WTC11 (cell line): ENCODE measurements around the gene TVP23A. TPM values are rescaled to one million over a fixed set of nuclear protein-coding genes. Genes with fewer than 3 reads are reported as not detected.

Experiments
- ATAC-seq: fragments of 200-7000 bp; cut with Tn5 transposase; 2 replicates; pipeline ENCODE4 v1.10.0; 2021; ENCODE audit warnings: mild to moderate bottlenecking, moderate library complexity
- CTCF ChIA-PET: fragments of 300-600 bp; sonication (Branson Sonifier 250); formaldehyde crosslinking; loops from one replicate; lab custom pipeline; 2021; ENCODE audit warnings: antibody characterized with exemption; lab: Charles Lee
- POLR2A ChIA-PET: fragments of 350-600 bp; sonication (Branson Sonifier 250); formaldehyde crosslinking; loops from one replicate; lab custom pipeline; 2021; ENCODE audit warnings: antibody characterized with exemption; lab: Charles Lee
- DNase-seq: peaks from one replicate; pipeline ENCODE4 v3.0.0; 2021; ENCODE audit warnings: low spot score
- H3K27ac Mint-ChIP-seq: 2 replicates; pipeline ENCODE4 v1.8.0; 2021; ENCODE audit warnings: mixed read lengths
- H3K27me3 Mint-ChIP-seq: 2 replicates; pipeline ENCODE4 v1.8.0; 2021; ENCODE audit warnings: low read depth, mild to moderate bottlenecking, moderate library complexity, mixed read lengths
- H3K36me3 Mint-ChIP-seq: 2 replicates; pipeline ENCODE4 v1.8.0; 2021; ENCODE audit warnings: mixed read lengths
- H3K4me1 Mint-ChIP-seq: 2 replicates; pipeline ENCODE4 v1.8.0; 2022; ENCODE audit warnings: mixed read lengths
- H3K4me3 Mint-ChIP-seq: 2 replicates; pipeline ENCODE4 v1.8.0; 2021; ENCODE audit warnings: mild to moderate bottlenecking, moderate library complexity, mixed read lengths
- H3K9me3 Mint-ChIP-seq: 2 replicates; pipeline ENCODE4 v1.8.0; 2021; ENCODE audit warnings: mixed read lengths
- CBFB ChIP-seq: sonication (generic); formaldehyde crosslinking; IDR thresholded peaks from 2 replicates; pipeline ENCODE4 v1.8.1; 2022; ENCODE audit warnings: mild to moderate bottlenecking, low read depth, missing genetic modification reagents
- ELF4 ChIP-seq: sonication (generic); formaldehyde crosslinking; IDR thresholded peaks from 2 replicates; pipeline ENCODE4 v1.8.1; 2022; ENCODE audit warnings: low read depth, mild to moderate bottlenecking, moderate library complexity, missing genetic modification reagents
- FOXP1 ChIP-seq: sonication (generic); formaldehyde crosslinking; IDR thresholded peaks from 2 replicates; pipeline ENCODE4 v1.8.0; 2022; ENCODE audit warnings: missing genetic modification reagents, mild to moderate bottlenecking, moderate library complexity, borderline replicate concordance
- GTF2I ChIP-seq: fragments of 250-450 bp; sonication (Bioruptor Pico); conservative IDR thresholded peaks from 2 replicates; pipeline ENCODE4 v1.4.0; 2021; ENCODE audit warnings: mild to moderate bottlenecking
- PRRX2 ChIP-seq: fragments of 250-450 bp; sonication (Bioruptor Pico); IDR thresholded peaks from 2 replicates; pipeline ENCODE4 v1.8.0; 2021; ENCODE audit warnings: mild to moderate bottlenecking
- RELA ChIP-seq: sonication (generic); formaldehyde crosslinking; IDR thresholded peaks from 2 replicates; pipeline ENCODE4 v1.8.1; 2022; ENCODE audit warnings: missing genetic modification reagents, mild to moderate bottlenecking, borderline replicate concordance
- RORB ChIP-seq: fragments of 250-450 bp; sonication (Bioruptor Pico); IDR thresholded peaks from 2 replicates; pipeline ENCODE4 v1.9.0; 2021; ENCODE audit warnings: mild to moderate bottlenecking
- TEAD1 ChIP-seq: sonication (generic); formaldehyde crosslinking; IDR thresholded peaks from 2 replicates; pipeline ENCODE4 v1.8.0; 2022; ENCODE audit warnings: mild to moderate bottlenecking, missing genetic modification reagents
- ZBTB21 ChIP-seq: sonication (generic); formaldehyde crosslinking; IDR thresholded peaks from 2 replicates; pipeline ENCODE4 v1.8.1; 2023; ENCODE audit warnings: mild to moderate bottlenecking, missing genetic modification reagents, borderline replicate concordance
- ZNF121 ChIP-seq: sonication (generic); formaldehyde crosslinking; IDR thresholded peaks from 2 replicates; pipeline ENCODE4 v1.8.0; 2023; ENCODE audit warnings: missing genetic modification reagents
- ZNF219 ChIP-seq: sonication (generic); formaldehyde crosslinking; IDR thresholded peaks from 2 replicates; pipeline ENCODE4 v1.8.0; 2023; ENCODE audit warnings: missing genetic modification reagents, mild to moderate bottlenecking, borderline replicate concordance
- ZNF416 ChIP-seq: fragments of 250-450 bp; sonication (Bioruptor Pico); IDR thresholded peaks from 2 replicates; pipeline ENCODE4 v1.9.0; 2021; ENCODE audit warnings: mild to moderate bottlenecking, inconsistent platforms
- total RNA-seq: library from RNA; stranded (reverse); gene quantifications from 3 replicates; pipeline ENCODE4 v1.2.3, GENCODE V29; 2021
- TF ChIP-seq, protein P1 (sequence below): fragments of 250-450 bp; sonication (Bioruptor Pico); IDR thresholded peaks from 2 replicates; pipeline ENCODE4 v1.8.0; 2021; ENCODE audit warnings: mild to moderate bottlenecking
- TF ChIP-seq, protein P2 (sequence below): sonication (generic); formaldehyde crosslinking; IDR thresholded peaks from 2 replicates; pipeline ENCODE4 v1.8.0; 2023; ENCODE audit warnings: missing genetic modification reagents, mild to moderate bottlenecking, borderline replicate concordance
- TF ChIP-seq, protein P3 (sequence below): sonication (generic); formaldehyde crosslinking; IDR thresholded peaks from 2 replicates; pipeline ENCODE4 v1.8.1; 2023; ENCODE audit warnings: mild to moderate bottlenecking, missing genetic modification reagents, moderate library complexity
- TF ChIP-seq, protein P4 (sequence below): sonication (generic); formaldehyde crosslinking; IDR thresholded peaks from 2 replicates; pipeline ENCODE4 v1.8.0; 2022; ENCODE audit warnings: mild to moderate bottlenecking, missing genetic modification reagents
- TF ChIP-seq, protein P5 (sequence below): sonication (generic); formaldehyde crosslinking; IDR thresholded peaks from 2 replicates; pipeline ENCODE4 v1.8.0; 2022; ENCODE audit warnings: missing genetic modification reagents
- TF ChIP-seq, protein P6 (sequence below): fragments of 250-450 bp; sonication (Bioruptor Pico); IDR thresholded peaks from 2 replicates; pipeline ENCODE4 v1.9.0; 2021; ENCODE audit warnings: mild to moderate bottlenecking

The TVP23A gene
- total RNA-seq, 1 experiment from 2014 or later, result 1.2 TPM

DNA sequence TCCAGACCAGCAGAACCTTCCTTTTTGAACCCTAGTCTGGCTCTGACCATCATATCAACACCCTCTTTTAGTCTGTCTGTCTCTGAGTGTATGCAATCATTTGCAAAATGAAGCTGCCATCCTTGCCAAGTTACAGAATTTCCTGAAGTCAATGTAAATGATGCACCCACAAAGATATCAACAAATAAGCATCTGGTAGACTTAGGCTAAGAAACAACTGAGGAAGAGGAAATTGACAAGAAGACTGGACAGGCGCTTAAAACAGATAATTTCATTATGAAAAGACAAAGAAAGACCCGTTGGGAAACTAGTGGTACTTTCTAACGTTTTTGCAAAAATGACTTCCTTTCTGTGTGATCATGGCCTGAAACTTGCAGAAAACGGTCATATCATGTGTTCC lies 33.7 kb upstream of the TVP23A start (continued):
- TF ChIP-seq, protein P1, sequence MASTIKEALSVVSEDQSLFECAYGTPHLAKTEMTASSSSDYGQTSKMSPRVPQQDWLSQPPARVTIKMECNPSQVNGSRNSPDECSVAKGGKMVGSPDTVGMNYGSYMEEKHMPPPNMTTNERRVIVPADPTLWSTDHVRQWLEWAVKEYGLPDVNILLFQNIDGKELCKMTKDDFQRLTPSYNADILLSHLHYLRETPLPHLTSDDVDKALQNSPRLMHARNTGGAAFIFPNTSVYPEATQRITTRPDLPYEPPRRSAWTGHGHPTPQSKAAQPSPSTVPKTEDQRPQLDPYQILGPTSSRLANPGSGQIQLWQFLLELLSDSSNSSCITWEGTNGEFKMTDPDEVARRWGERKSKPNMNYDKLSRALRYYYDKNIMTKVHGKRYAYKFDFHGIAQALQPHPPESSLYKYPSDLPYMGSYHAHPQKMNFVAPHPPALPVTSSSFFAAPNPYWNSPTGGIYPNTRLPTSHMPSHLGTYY (CRISPR knock-in tag), result no peak
- no peak for TF ChIP-seq ELF4 (CRISPR knock-in tag)
- TF ChIP-seq ZNF416 (CRISPR knock-in tag), result no peak
- TF ChIP-seq, protein P2, sequence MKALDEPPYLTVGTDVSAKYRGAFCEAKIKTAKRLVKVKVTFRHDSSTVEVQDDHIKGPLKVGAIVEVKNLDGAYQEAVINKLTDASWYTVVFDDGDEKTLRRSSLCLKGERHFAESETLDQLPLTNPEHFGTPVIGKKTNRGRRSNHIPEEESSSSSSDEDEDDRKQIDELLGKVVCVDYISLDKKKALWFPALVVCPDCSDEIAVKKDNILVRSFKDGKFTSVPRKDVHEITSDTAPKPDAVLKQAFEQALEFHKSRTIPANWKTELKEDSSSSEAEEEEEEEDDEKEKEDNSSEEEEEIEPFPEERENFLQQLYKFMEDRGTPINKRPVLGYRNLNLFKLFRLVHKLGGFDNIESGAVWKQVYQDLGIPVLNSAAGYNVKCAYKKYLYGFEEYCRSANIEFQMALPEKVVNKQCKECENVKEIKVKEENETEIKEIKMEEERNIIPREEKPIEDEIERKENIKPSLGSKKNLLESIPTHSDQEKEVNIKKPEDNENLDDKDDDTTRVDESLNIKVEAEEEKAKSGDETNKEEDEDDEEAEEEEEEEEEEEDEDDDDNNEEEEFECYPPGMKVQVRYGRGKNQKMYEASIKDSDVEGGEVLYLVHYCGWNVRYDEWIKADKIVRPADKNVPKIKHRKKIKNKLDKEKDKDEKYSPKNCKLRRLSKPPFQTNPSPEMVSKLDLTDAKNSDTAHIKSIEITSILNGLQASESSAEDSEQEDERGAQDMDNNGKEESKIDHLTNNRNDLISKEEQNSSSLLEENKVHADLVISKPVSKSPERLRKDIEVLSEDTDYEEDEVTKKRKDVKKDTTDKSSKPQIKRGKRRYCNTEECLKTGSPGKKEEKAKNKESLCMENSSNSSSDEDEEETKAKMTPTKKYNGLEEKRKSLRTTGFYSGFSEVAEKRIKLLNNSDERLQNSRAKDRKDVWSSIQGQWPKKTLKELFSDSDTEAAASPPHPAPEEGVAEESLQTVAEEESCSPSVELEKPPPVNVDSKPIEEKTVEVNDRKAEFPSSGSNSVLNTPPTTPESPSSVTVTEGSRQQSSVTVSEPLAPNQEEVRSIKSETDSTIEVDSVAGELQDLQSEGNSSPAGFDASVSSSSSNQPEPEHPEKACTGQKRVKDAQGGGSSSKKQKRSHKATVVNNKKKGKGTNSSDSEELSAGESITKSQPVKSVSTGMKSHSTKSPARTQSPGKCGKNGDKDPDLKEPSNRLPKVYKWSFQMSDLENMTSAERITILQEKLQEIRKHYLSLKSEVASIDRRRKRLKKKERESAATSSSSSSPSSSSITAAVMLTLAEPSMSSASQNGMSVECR (CRISPR knock-in tag), result no peak
- no peak for TF ChIP-seq ZBTB21 (CRISPR knock-in tag)

DNA sequence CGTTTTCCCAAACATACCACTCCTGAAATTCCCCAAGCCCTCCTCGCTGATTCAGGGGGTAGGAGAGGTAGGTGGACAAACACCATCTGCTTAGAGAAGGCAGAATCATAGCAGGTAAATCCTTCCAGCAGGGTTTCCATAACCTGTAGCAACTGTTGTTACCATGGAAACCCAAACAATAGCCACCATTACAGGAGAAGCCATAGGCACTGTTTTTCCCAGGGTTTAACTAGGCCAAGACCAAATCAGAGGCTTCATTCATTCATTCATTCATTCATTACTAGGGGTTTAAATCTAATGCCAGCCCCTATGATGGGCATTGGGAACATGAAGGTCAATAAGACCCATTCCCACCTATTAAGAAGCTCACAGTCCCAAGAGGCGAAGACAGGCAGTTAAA lies 32.9 kb upstream of the TVP23A start:
- ChIA-PET CTCF (no interaction called here), POLR2A (no interaction called here)
- no peak overlapping the region for H3K4me3 Mint-ChIP-seq
- ATAC-seq, result no peak; the same call in 1 of the 2 replicates
- TF ChIP-seq, protein P3, sequence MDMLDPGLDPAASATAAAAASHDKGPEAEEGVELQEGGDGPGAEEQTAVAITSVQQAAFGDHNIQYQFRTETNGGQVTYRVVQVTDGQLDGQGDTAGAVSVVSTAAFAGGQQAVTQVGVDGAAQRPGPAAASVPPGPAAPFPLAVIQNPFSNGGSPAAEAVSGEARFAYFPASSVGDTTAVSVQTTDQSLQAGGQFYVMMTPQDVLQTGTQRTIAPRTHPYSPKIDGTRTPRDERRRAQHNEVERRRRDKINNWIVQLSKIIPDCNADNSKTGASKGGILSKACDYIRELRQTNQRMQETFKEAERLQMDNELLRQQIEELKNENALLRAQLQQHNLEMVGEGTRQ (CRISPR knock-in tag), result no peak
- TF ChIP-seq GTF2I (CRISPR knock-in tag) (no peak), RELA (CRISPR knock-in tag) (no peak), RORB (CRISPR knock-in tag) (no peak), ZNF121 (CRISPR knock-in tag) (no peak), FOXP1 (CRISPR knock-in tag) (no peak), ZNF219 (CRISPR knock-in tag) (no peak), CBFB (CRISPR knock-in tag) (no peak), TEAD1 (CRISPR knock-in tag) (no peak), PRRX2 (CRISPR knock-in tag) (no peak)
- TF ChIP-seq, protein P4, sequence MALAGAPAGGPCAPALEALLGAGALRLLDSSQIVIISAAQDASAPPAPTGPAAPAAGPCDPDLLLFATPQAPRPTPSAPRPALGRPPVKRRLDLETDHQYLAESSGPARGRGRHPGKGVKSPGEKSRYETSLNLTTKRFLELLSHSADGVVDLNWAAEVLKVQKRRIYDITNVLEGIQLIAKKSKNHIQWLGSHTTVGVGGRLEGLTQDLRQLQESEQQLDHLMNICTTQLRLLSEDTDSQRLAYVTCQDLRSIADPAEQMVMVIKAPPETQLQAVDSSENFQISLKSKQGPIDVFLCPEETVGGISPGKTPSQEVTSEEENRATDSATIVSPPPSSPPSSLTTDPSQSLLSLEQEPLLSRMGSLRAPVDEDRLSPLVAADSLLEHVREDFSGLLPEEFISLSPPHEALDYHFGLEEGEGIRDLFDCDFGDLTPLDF (CRISPR knock-in tag), result no peak
- TF ChIP-seq, protein P5, sequence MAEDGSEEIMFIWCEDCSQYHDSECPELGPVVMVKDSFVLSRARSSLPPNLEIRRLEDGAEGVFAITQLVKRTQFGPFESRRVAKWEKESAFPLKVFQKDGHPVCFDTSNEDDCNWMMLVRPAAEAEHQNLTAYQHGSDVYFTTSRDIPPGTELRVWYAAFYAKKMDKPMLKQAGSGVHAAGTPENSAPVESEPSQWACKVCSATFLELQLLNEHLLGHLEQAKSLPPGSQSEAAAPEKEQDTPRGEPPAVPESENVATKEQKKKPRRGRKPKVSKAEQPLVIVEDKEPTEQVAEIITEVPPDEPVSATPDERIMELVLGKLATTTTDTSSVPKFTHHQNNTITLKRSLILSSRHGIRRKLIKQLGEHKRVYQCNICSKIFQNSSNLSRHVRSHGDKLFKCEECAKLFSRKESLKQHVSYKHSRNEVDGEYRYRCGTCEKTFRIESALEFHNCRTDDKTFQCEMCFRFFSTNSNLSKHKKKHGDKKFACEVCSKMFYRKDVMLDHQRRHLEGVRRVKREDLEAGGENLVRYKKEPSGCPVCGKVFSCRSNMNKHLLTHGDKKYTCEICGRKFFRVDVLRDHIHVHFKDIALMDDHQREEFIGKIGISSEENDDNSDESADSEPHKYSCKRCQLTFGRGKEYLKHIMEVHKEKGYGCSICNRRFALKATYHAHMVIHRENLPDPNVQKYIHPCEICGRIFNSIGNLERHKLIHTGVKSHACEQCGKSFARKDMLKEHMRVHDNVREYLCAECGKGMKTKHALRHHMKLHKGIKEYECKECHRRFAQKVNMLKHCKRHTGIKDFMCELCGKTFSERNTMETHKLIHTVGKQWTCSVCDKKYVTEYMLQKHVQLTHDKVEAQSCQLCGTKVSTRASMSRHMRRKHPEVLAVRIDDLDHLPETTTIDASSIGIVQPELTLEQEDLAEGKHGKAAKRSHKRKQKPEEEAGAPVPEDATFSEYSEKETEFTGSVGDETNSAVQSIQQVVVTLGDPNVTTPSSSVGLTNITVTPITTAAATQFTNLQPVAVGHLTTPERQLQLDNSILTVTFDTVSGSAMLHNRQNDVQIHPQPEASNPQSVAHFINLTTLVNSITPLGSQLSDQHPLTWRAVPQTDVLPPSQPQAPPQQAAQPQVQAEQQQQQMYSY (CRISPR knock-in tag), result no peak
- TF ChIP-seq, protein P6, sequence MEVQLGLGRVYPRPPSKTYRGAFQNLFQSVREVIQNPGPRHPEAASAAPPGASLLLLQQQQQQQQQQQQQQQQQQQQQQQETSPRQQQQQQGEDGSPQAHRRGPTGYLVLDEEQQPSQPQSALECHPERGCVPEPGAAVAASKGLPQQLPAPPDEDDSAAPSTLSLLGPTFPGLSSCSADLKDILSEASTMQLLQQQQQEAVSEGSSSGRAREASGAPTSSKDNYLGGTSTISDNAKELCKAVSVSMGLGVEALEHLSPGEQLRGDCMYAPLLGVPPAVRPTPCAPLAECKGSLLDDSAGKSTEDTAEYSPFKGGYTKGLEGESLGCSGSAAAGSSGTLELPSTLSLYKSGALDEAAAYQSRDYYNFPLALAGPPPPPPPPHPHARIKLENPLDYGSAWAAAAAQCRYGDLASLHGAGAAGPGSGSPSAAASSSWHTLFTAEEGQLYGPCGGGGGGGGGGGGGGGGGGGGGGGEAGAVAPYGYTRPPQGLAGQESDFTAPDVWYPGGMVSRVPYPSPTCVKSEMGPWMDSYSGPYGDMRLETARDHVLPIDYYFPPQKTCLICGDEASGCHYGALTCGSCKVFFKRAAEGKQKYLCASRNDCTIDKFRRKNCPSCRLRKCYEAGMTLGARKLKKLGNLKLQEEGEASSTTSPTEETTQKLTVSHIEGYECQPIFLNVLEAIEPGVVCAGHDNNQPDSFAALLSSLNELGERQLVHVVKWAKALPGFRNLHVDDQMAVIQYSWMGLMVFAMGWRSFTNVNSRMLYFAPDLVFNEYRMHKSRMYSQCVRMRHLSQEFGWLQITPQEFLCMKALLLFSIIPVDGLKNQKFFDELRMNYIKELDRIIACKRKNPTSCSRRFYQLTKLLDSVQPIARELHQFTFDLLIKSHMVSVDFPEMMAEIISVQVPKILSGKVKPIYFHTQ (CRISPR knock-in tag), result no peak
- TF ChIP-seq, protein P2 (CRISPR knock-in tag), result no peak
- H3K27ac Mint-ChIP-seq, result no peak overlapping the region
- no peak for DNase-seq
- no peaks in the 10 kb centered on the region for H3K36me3 Mint-ChIP-seq
- H3K27me3 Mint-ChIP-seq, result peaks cover 2% of the 10 kb centered on the region; the same call in 1 of the 2 replicates
- H3K9me3 Mint-ChIP-seq, result no peaks in the 10 kb centered on the region
- H3K4me1 Mint-ChIP-seq, result no peaks in the 10 kb centered on the region
